Smooth muscle cell (in vitro differentiated cells): ENCODE results near the gene MAP7. TPM values are rescaled to one million over a fixed set of nuclear protein-coding genes. Genes with fewer than 3 reads are reported as not detected.

Experiments
- DNase-seq: peaks from one replicate; lab custom pipeline; 2025; ENCODE audit not compliant: unreplicated experiment; lab: John Stamatoyannopoulos, UW
- H2AFZ ChIP-seq: fragments of 200-600 bp; sonication (generic); 2 replicates; pipeline ENCODE4 v1.6.0; 2016; ENCODE audit warnings: antibody characterized with exemption, low read depth, mild to moderate bottlenecking
- H3F3A ChIP-seq: fragments of 200-600 bp; sonication (generic); 2 replicates; pipeline ENCODE4 v1.6.0; 2017; ENCODE audit warnings: antibody characterized with exemption, low read depth
- H3K27ac ChIP-seq: fragments of 200-600 bp; sonication (generic); 2 replicates; pipeline ENCODE4 v1.5.1; 2016; ENCODE audit warnings: low read depth, mild to moderate bottlenecking
- H3K27me3 ChIP-seq: fragments of 200-600 bp; sonication (generic); 2 replicates; pipeline ENCODE4 v1.6.1; 2016; ENCODE audit warnings: low read depth, mild to moderate bottlenecking
- H3K36me3 ChIP-seq: fragments of 200-600 bp; sonication (generic); 2 replicates; pipeline ENCODE4 v1.5.1; 2016; ENCODE audit warnings: low read depth
- H3K4me1 ChIP-seq: fragments of 200-600 bp; sonication (generic); 2 replicates; pipeline ENCODE4 v1.5.1; 2016; ENCODE audit warnings: low read depth
- H3K4me2 ChIP-seq: fragments of 200-600 bp; sonication (generic); 2 replicates; pipeline ENCODE4 v1.6.0; 2016; ENCODE audit warnings: mild to moderate bottlenecking
- H3K4me3 ChIP-seq: fragments of 200-600 bp; sonication (generic); 2 replicates; pipeline ENCODE4 v1.5.1; 2016; ENCODE audit warnings: mild to moderate bottlenecking
- H3K79me2 ChIP-seq: fragments of 200-600 bp; sonication (generic); 2 replicates; pipeline ENCODE4 v1.6.0; 2016; ENCODE audit warnings: low read depth, mild to moderate bottlenecking
- H3K9ac ChIP-seq: fragments of 200-600 bp; sonication (generic); 2 replicates; pipeline ENCODE4 v1.6.0; 2016; ENCODE audit warnings: low read depth
- H3K9me3 ChIP-seq: fragments of 200-600 bp; sonication (generic); replicated peaks from 2 replicates; pipeline ENCODE4 v1.5.1; 2016; ENCODE audit warnings: low read depth
- H4K20me1 ChIP-seq: fragments of 200-600 bp; sonication (generic); 2 replicates; pipeline ENCODE4 v1.6.0; 2016; ENCODE audit warnings: low read depth
- CTCF ChIP-seq: fragments of 200-600 bp; sonication (generic); IDR thresholded peaks from 2 replicates; pipeline ENCODE4 v1.5.1; 2017; ENCODE audit warnings: borderline replicate concordance, mild to moderate bottlenecking, antibody characterized with exemption; ENCODE audit not compliant: insufficient read depth, poor library complexity, severe bottlenecking
- WGBS: methylation state at CpG from one replicate; pipeline ENCODE4 v1.1.7; 2016; ENCODE audit warnings: low lambda C conversion rate; 5-methylcytosine and 5-hydroxymethylcytosine counted together
- polyA plus RNA-seq: library from polyadenylated mRNA; unstranded; fragments of >200 nt; fragmentation: Nextera tagmentation; extraction: Ambion mirVana; gene quantifications from 2 replicates; pipeline ENCODE4 v1.2.1, GENCODE V29; 2016
- total RNA-seq: library from RNA; depleted of rRNA; stranded (reverse); fragments of >200 nt; gene quantifications from 2 replicates; pipeline ENCODE4 v1.2.3, GENCODE V29; 2014

The MAP7 gene
- total RNA-seq (6.4 and 8.2 TPM in 2 replicates), polyA plus RNA-seq (1.6 and 8.9 TPM in 2 replicates)

- Histone ChIP-seq H3K27ac (peak within 1 kb of the TSS; percentile 14), H3K4me2 (peak within 1 kb of the TSS; percentile 96), H3F3A (no peaks in the 10 kb centered on the region), H3K4me3 (peak within 1 kb of the TSS; percentile 74), H3K9ac (peak within 1 kb of the TSS; percentile 75), H3K36me3 (no peaks in the 10 kb centered on the region), H3K27me3 (peaks cover 42% of the 10 kb centered on the region), H3K79me2 (no peaks in the 10 kb centered on the region), H3K9me3 (no peaks in the 10 kb centered on the region), H2AFZ (peak within 1 kb of the TSS; percentile 92), H4K20me1 (no peaks in the 10 kb centered on the region), H3K4me1 (peaks cover 12% of the 10 kb centered on the region)
- WGBS: under 1% methylated on average over 62 of the region's 79 CpGs
- no peak for DNase-seq
- peak; percentile 94 for TF ChIP-seq CTCF
These were observed at the start of gene MAP7 for GRCh38 chr6:136550330-136551071. TSS of gene MAP7 (minus strand) at chr6:136550422. CDS start at chr6:136550408, 14 bp downstream.

GRCh38 chr6:136599329-136600011 is 49.2 kb upstream of the MAP7 start:
- Histone ChIP-seq H3K27ac (no peak overlapping the region), H3K27me3 (no peaks in the 10 kb centered on the region), H3K36me3 (no peaks in the 10 kb centered on the region), H3K9ac (no peak overlapping the region), H3K4me3 (no peak overlapping the region), H2AFZ (no peak overlapping the region), H3K9me3 (no peaks in the 10 kb centered on the region), H4K20me1 (no peaks in the 10 kb centered on the region), H3K4me2 (no peak overlapping the region), H3F3A (no peaks in the 10 kb centered on the region), H3K79me2 (no peaks in the 10 kb centered on the region), H3K4me1 (peaks cover 2% of the 10 kb centered on the region)
- no peak for DNase-seq
- TF ChIP-seq CTCF: no peak
- WGBS: 90% methylated on average over 10 of the region's 10 CpGs

GRCh38 chr6:136598048-136598447 is 47.8 kb upstream of the MAP7 start:
- Histone ChIP-seq H3K36me3 (no peaks in the 10 kb centered on the region), H3K79me2 (no peaks in the 10 kb centered on the region), H3K27me3 (no peaks in the 10 kb centered on the region), H3K27ac (no peak overlapping the region), H4K20me1 (no peaks in the 10 kb centered on the region), H3K9ac (no peak overlapping the region), H3F3A (no peaks in the 10 kb centered on the region), H3K4me2 (no peak overlapping the region), H3K4me3 (no peak overlapping the region), H3K9me3 (no peaks in the 10 kb centered on the region), H2AFZ (no peak overlapping the region), H3K4me1 (no peaks in the 10 kb centered on the region)
- TF ChIP-seq CTCF: no peak
- no peak for DNase-seq
- 96% methylated on average over 3 of the region's 3 CpGs for WGBS
